H1 (cell line): ENCODE results near the gene RNASE2. TPM values are rescaled to one million over a fixed set of nuclear protein-coding genes. Genes with fewer than 3 reads are reported as not detected.

Experiments
- CTCF ChIA-PET: fragments of 300-600 bp; sonication (Branson Sonifier 250); formaldehyde crosslinking; loops from one replicate; lab custom pipeline; 2021; ENCODE audit not compliant: partially characterized antibody; lab: Charles Lee
- POLR2A ChIA-PET: fragments of 300-600 bp; sonication (Branson Sonifier 250); formaldehyde crosslinking; loops from one replicate; lab custom pipeline; 2021; ENCODE audit warnings: inconsistent platforms; ENCODE audit not compliant: partially characterized antibody; lab: Charles Lee
- DNase-seq, 2 experiments: peaks; one replicate each; pipeline versions ENCODE4 v3.0.0 to v3.0.0-alpha.2; 2010 to 2022; ENCODE audit warnings: low spot score in 2 of 2, low read depth in 1 of 2, mixed read lengths in 1 of 2
- FAIRE-seq: peaks from 2 replicates; lab custom pipeline; 2011; peaks lifted over from hg19 to GRCh38; lab: Jason Lieb, UNC
- H2AFZ ChIP-seq: 2 replicates; pipeline ENCODE4 v1.8.1; 2012; ENCODE audit warnings: low read length, inconsistent platforms
- H2AK5ac ChIP-seq: 2 replicates; pipeline ENCODE4 v1.6.1; 2013; ENCODE audit warnings: low read depth, low read length
- H2BK120ac ChIP-seq: replicated peaks from 2 replicates; pipeline ENCODE3; 2013; ENCODE audit warnings: low read depth, low read length, inconsistent platforms
- H2BK12ac ChIP-seq: 2 replicates; pipeline ENCODE4 v1.6.1; 2013; ENCODE audit warnings: low read depth, low read length
- H2BK15ac ChIP-seq: 2 replicates; pipeline ENCODE4 v1.6.1; 2013; ENCODE audit warnings: low read length
- H2BK20ac ChIP-seq: 2 replicates; pipeline ENCODE4 v1.6.1; 2013; ENCODE audit warnings: low read length
- H2BK5ac ChIP-seq: 2 replicates; pipeline ENCODE4 v1.6.1; 2013; ENCODE audit warnings: low read depth, low read length
- H3K14ac ChIP-seq: 2 replicates; pipeline ENCODE4 v1.6.1; 2013; ENCODE audit warnings: inconsistent platforms; ENCODE audit not compliant: insufficient read length
- H3K18ac ChIP-seq: 2 replicates; pipeline ENCODE4 v1.6.1; 2013; ENCODE audit warnings: low read length; ENCODE audit errors: extremely low read depth
- H3K23ac ChIP-seq: 2 replicates; pipeline ENCODE4 v1.6.1; 2013; ENCODE audit warnings: inconsistent platforms; ENCODE audit not compliant: insufficient read length
- H3K23me2 ChIP-seq: 2 replicates; pipeline ENCODE4 v1.6.1; 2013; ENCODE audit warnings: low read depth, low read length
- H3K27ac ChIP-seq: 2 replicates; pipeline ENCODE4 v1.6.1; 2011; ENCODE audit warnings: low read depth, low read length, inconsistent platforms
- H3K27me3 ChIP-seq, 4 experiments: replicated peaks in 1 of 4; 1 replicate in 1 of 4; 2 replicates in 3 of 4; pipeline versions ENCODE4 v1.6.1 to v1.8.1; 2011 to 2013; ENCODE audit warnings: low read length in 3 of 4, mild to moderate bottlenecking in 3 of 4, inconsistent platforms in 2 of 4, mixed read lengths in 2 of 4, moderate library complexity in 1 of 4; ENCODE audit not compliant: control insufficient read depth in 3 of 4, insufficient read depth in 3 of 4; ENCODE audit errors: extremely low read depth in 1 of 4
- H3K36me3 ChIP-seq, 4 experiments: 2 replicates each; pipeline versions ENCODE4 v1.6.1 to v1.8.1; 2011 to 2013; ENCODE audit warnings: mild to moderate bottlenecking in 4 of 4, low read length in 3 of 4, moderate library complexity in 2 of 4, control low read depth in 1 of 4, inconsistent platforms in 1 of 4; ENCODE audit not compliant: insufficient read depth in 4 of 4, control insufficient read depth in 2 of 4
- H3K4ac ChIP-seq: replicated peaks from 2 replicates; pipeline ENCODE3; 2013; ENCODE audit warnings: low read length, low read depth, mixed read lengths, inconsistent platforms; ENCODE audit not compliant: insufficient read length
- H3K4me1 ChIP-seq, 4 experiments: replicated peaks in 1 of 4; 1 replicate in 1 of 4; 2 replicates in 3 of 4; pipeline versions ENCODE4 v1.6.1 to v1.8.1; 2011 to 2013; ENCODE audit warnings: low read length in 3 of 4, inconsistent platforms in 2 of 4, mixed read lengths in 1 of 4; ENCODE audit not compliant: insufficient read depth in 4 of 4, control insufficient read depth in 3 of 4
- H3K4me2 ChIP-seq, 2 experiments: 2 replicates each; pipeline versions ENCODE4 v1.6.1 to v1.8.1; 2011 to 2013; ENCODE audit warnings: low read depth in 2 of 2, low read length in 2 of 2, control low read depth in 1 of 2, inconsistent platforms in 1 of 2, mild to moderate bottlenecking in 1 of 2; ENCODE audit not compliant: insufficient read depth in 1 of 2
- H3K4me3 ChIP-seq, 4 experiments: fragments of 200-600, 300-600 bp in 1 of 4; sonication (generic), shearing (Covaris generic), sonication (Bioruptor Twin) in 1 of 4; 2 replicates each; pipeline versions ENCODE4 v1.5.1 to v1.8.1; 2011 to 2016; ENCODE audit warnings: low read length in 4 of 4, low read depth in 3 of 4, control low read depth in 2 of 4, inconsistent platforms in 2 of 4, mild to moderate bottlenecking in 2 of 4, mixed read lengths in 1 of 4, moderate library complexity in 1 of 4; ENCODE audit not compliant: insufficient read depth in 2 of 4; ENCODE audit errors: extremely low read depth in 1 of 4
- H3K56ac ChIP-seq: replicated peaks from 2 replicates; pipeline ENCODE3; 2013; ENCODE audit warnings: low read depth, mild to moderate bottlenecking, mixed read lengths, low read length, inconsistent platforms; ENCODE audit not compliant: insufficient read length
- H3K79me1 ChIP-seq: 2 replicates; pipeline ENCODE4 v1.6.1; 2013; ENCODE audit warnings: low read depth, low read length, control low read depth
- H3K79me2 ChIP-seq, 2 experiments: 2 replicates each; pipeline versions ENCODE4 v1.6.1 to v1.8.1; 2012 to 2013; ENCODE audit warnings: low read length in 2 of 2, mild to moderate bottlenecking in 2 of 2, inconsistent platforms in 1 of 2; ENCODE audit not compliant: insufficient read depth in 2 of 2, control insufficient read depth in 1 of 2
- H3K9ac ChIP-seq, 4 experiments: replicated peaks in 1 of 4; 1 replicate in 1 of 4; 2 replicates in 3 of 4; pipeline versions ENCODE4 v1.6.1 to v1.8.1; 2011 to 2013; ENCODE audit warnings: low read depth in 3 of 4, low read length in 3 of 4, control low read depth in 2 of 4, mild to moderate bottlenecking in 2 of 4, moderate library complexity in 2 of 4, inconsistent platforms in 1 of 4; ENCODE audit errors: extremely low read depth in 1 of 4
- H3K9me3 ChIP-seq, 2 experiments: 2 replicates each; pipeline versions ENCODE4 v1.6.1 to v1.8.1; 2012 to 2013; ENCODE audit warnings: mild to moderate bottlenecking in 2 of 2, moderate library complexity in 2 of 2, control low read depth in 1 of 2, inconsistent platforms in 1 of 2, low read depth in 1 of 2, low read length in 1 of 2, mixed read lengths in 1 of 2; ENCODE audit not compliant: insufficient read depth in 2 of 2
- H4K20me1 ChIP-seq, 2 experiments: replicated peaks in 1 of 2; 2 replicates each; pipeline versions ENCODE3 to v1.8.1; 2011 to 2013; ENCODE audit warnings: inconsistent platforms in 2 of 2, low read length in 2 of 2, mild to moderate bottlenecking in 1 of 2; ENCODE audit not compliant: insufficient read depth in 2 of 2, control insufficient read depth in 1 of 2
- H4K5ac ChIP-seq: 2 replicates; pipeline ENCODE4 v1.6.1; 2013; ENCODE audit warnings: low read length, low read depth, mixed read lengths, inconsistent platforms; ENCODE audit not compliant: insufficient read length
- H4K8ac ChIP-seq: 2 replicates; pipeline ENCODE4 v1.8.0; 2013; ENCODE audit warnings: mild to moderate bottlenecking, moderate library complexity, low read length, inconsistent platforms; ENCODE audit not compliant: insufficient read depth; ENCODE audit errors: extremely low read depth
- H4K91ac ChIP-seq: replicated peaks from 2 replicates; pipeline ENCODE3; 2013; ENCODE audit warnings: low read length, mixed read lengths, inconsistent platforms; ENCODE audit not compliant: insufficient read length
- BRCA1 ChIP-seq: IDR thresholded peaks from 2 replicates; pipeline ENCODE4 v1.6.1; 2012; ENCODE audit warnings: low read depth, low read length, improper control_type of control experiment
- CBX5 ChIP-seq: fragments of 300-800, 300-1000 bp; sonication (generic); IDR thresholded peaks from 2 replicates; pipeline ENCODE4 v1.7.1; 2016; ENCODE audit warnings: antibody characterized with exemption, low read length, low read depth
- CHD1 ChIP-seq: IDR thresholded peaks from 2 replicates; pipeline ENCODE4 v1.6.1; 2012; ENCODE audit warnings: low read depth, low read length, improper control_type of control experiment
- CHD2 ChIP-seq: IDR thresholded peaks from 2 replicates; pipeline ENCODE4 v1.6.1; 2012; ENCODE audit warnings: low read length, improper control_type of control experiment
- E2F6 ChIP-seq: IDR thresholded peaks from 2 replicates; pipeline ENCODE4 v1.6.1; 2012; ENCODE audit warnings: inconsistent platforms
- EGR1 ChIP-seq: IDR thresholded peaks from 2 replicates; pipeline ENCODE4 v1.6.1; 2011; ENCODE audit warnings: low read depth, low read length, borderline replicate concordance
- HDAC6 ChIP-seq: IDR thresholded peaks from one replicate; pipeline ENCODE4 v1.7.1; 2012; ENCODE audit warnings: low read depth, mild to moderate bottlenecking, inconsistent platforms, low read length, moderate library complexity
- KDM4A ChIP-seq: IDR thresholded peaks from one replicate; pipeline ENCODE4 v1.7.1; 2012; ENCODE audit warnings: low read depth, mild to moderate bottlenecking, moderate library complexity, low read length, inconsistent platforms; ENCODE audit not compliant: severe bottlenecking
- MAFK ChIP-seq: IDR thresholded peaks from 2 replicates; pipeline ENCODE4 v1.6.1; 2012; ENCODE audit warnings: low read depth, mild to moderate bottlenecking, improper control_type of control experiment, low read length
- PHF8 ChIP-seq: fragments of 200-600 bp; sonication (generic); conservative IDR thresholded peaks from 2 replicates; pipeline ENCODE4 v1.7.1; 2012; ENCODE audit warnings: low read depth, mild to moderate bottlenecking, inconsistent platforms, low read length, moderate library complexity
- TAF7 ChIP-seq: optimal IDR thresholded peaks from 2 replicates; pipeline ENCODE3; 2011; ENCODE audit warnings: low read depth, mild to moderate bottlenecking, inconsistent platforms, low read length, moderate library complexity, borderline replicate concordance
- ZNF274 ChIP-seq: IDR thresholded peaks from 2 replicates; pipeline ENCODE4 v1.7.0; 2012; ENCODE audit warnings: low read length, borderline replicate concordance; ENCODE audit errors: extremely low read depth
- WGBS, 2 experiments: shearing (Covaris generic) in 1 of 2; methylation state at CpG; one replicate each; pipeline versions ENCODE4 v1.1.6 to v1.1.7; 2013 to 2015; ENCODE audit warnings: low lambda C conversion rate in 2 of 2, mixed read lengths in 2 of 2, inconsistent platforms in 1 of 2, low coverage in 1 of 2, missing lambda C conversion rate in 1 of 2; ENCODE audit not compliant: insufficient replicate concordance in 2 of 2, insufficient coverage in 1 of 2, insufficient read length in 1 of 2; ENCODE audit errors: extremely low coverage in 1 of 2, missing lambda C conversion rate in 1 of 2; 5-methylcytosine and 5-hydroxymethylcytosine counted together
- polyA plus RNA-seq, 7 experiments: library from polyadenylated mRNA; depleted of rRNA in 3 of 7; stranded (reverse) in 5 of 7; unstranded in 2 of 7; fragments of >200 nt in 5 of 7; fragments of 200-250 nt in 2 of 7; gene quantifications; 1 replicate in 5 of 7; 2 replicates in 1 of 7; 4 replicates in 1 of 7; pipeline versions ENCODE4 v1.2.1 to v1.2.3, GENCODE V29; 2011 to 2013; ENCODE audit warnings: missing spikeins in 2 of 7, mixed read lengths in 2 of 7
- total RNA-seq: library from RNA; stranded (reverse); fragmentation: NEBNext Ultra II Directional; extraction: Animal tissue kit (Norgen Biotek cat#: 25700); gene quantifications from 2 replicates; pipeline ENCODE4 v1.2.1, GENCODE V29; 2021
- TF ChIP-seq, protein P1 (sequence below): IDR thresholded peaks from 2 replicates; pipeline ENCODE4 v1.6.1; 2011; ENCODE audit warnings: low read length, improper control_type of control experiment

Gene RNASE2
- total and polyA plus RNA-seq, 2 of the 8 experiments (the other 6 are each of a cell fraction or from before 2014, with no cell fraction given), result not detected

GRCh38 chr14:20978687-20979086, 23.4 kb downstream of the RNASE2 start:
- Histone ChIP-seq H2AFZ (no peak overlapping the region), H3K56ac (no peak overlapping the region), H4K20me1 (no peaks in the 10 kb centered on the region), H3K36me3 (no peaks in the 10 kb centered on the region), H3K79me2 (no peaks in the 10 kb centered on the region), H3K4me2 (no peak overlapping the region), H3K27ac (no peak overlapping the region), H2AK5ac (no peak overlapping the region), H3K4me1 (no peaks in the 10 kb centered on the region), H3K9me3 (no peaks in the 10 kb centered on the region), H2BK15ac (no peak overlapping the region), H4K5ac (no peak overlapping the region), H2BK12ac (no peak overlapping the region), H3K9ac (no peak overlapping the region), H2BK5ac (no peak overlapping the region), H4K8ac (no peak overlapping the region), H2BK20ac (no peak overlapping the region), H3K4me3 (no peak overlapping the region), H3K18ac (no peak overlapping the region), H2BK120ac (no peak overlapping the region), H4K91ac (no peak overlapping the region), H3K23me2 (no peaks in the 10 kb centered on the region), H3K14ac (no peak overlapping the region), H3K23ac (peak overlapping the region; percentile 12), H3K4ac (no peak overlapping the region), H3K27me3 (peaks cover 0 to 2% (median 0%) of the 10 kb centered on the region in 4 experiments; a peak in 2 of 7 replicates), H3K79me1 (no peaks in the 10 kb centered on the region)
- ChIA-PET POLR2A (interaction anchor here (1.2 kb wide), 1 partner anchor 11 kb away, joined by 3 read pairs; no protein-coding TSS in a partner anchor), CTCF (interaction anchor here (0.7 to 1.4 kb wide), 4 partner anchors 9 to 114 kb away, joined by 3 to 6 read pairs (median 3); no protein-coding TSS in a partner anchor)
- 82% methylated on average over 1 of the region's 1 CpG; no CpG with 5 or more reads in 1 of the 2 experiments for WGBS, 2 experiments
- no peak for FAIRE-seq
- no peak for DNase-seq
- TF ChIP-seq, protein P1, sequence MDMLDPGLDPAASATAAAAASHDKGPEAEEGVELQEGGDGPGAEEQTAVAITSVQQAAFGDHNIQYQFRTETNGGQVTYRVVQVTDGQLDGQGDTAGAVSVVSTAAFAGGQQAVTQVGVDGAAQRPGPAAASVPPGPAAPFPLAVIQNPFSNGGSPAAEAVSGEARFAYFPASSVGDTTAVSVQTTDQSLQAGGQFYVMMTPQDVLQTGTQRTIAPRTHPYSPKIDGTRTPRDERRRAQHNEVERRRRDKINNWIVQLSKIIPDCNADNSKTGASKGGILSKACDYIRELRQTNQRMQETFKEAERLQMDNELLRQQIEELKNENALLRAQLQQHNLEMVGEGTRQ, result no peak
- no peak for TF ChIP-seq KDM4A
- no peak for TF ChIP-seq EGR1
- TF ChIP-seq CHD1, result no peak
- no peak for TF ChIP-seq TAF7
- no peak for TF ChIP-seq BRCA1
- TF ChIP-seq MAFK, result no peak
- no peak for TF ChIP-seq CHD2
- TF ChIP-seq E2F6, result no peak
- no peak for TF ChIP-seq PHF8
- TF ChIP-seq ZNF274, result no peak
- TF ChIP-seq CBX5, result no peak
- no peak for TF ChIP-seq HDAC6
